ENCODE measurements around the gene CCDC92B.
"Not testable (repeated sequence)": the region's sequence is repeated elsewhere in the genome, so short reads cannot be mapped to it uniquely, and the experiment has no call there.

CCDC92B gene

GRCh38 chr17:2691069-2691871 lies 58.2 kb downstream of the CCDC92B start:
- DNase-seq (ENCODE audit: insufficient read length, low spot score) (no peak), FAIRE-seq (no peak)

GRCh38 chr17:2690165-2691068 lies 59.0 kb downstream of the CCDC92B start:
- no peak for DNase-seq (ENCODE audit: insufficient read length, low spot score)
- FAIRE-seq, result no peak

- no peak for DNase-seq (ENCODE audit: insufficient read length, low spot score)
- FAIRE-seq, result no peak
Observed at GRCh38 chr17:2689411-2690164, 59.9 kb downstream of the CCDC92B start.

DNA sequence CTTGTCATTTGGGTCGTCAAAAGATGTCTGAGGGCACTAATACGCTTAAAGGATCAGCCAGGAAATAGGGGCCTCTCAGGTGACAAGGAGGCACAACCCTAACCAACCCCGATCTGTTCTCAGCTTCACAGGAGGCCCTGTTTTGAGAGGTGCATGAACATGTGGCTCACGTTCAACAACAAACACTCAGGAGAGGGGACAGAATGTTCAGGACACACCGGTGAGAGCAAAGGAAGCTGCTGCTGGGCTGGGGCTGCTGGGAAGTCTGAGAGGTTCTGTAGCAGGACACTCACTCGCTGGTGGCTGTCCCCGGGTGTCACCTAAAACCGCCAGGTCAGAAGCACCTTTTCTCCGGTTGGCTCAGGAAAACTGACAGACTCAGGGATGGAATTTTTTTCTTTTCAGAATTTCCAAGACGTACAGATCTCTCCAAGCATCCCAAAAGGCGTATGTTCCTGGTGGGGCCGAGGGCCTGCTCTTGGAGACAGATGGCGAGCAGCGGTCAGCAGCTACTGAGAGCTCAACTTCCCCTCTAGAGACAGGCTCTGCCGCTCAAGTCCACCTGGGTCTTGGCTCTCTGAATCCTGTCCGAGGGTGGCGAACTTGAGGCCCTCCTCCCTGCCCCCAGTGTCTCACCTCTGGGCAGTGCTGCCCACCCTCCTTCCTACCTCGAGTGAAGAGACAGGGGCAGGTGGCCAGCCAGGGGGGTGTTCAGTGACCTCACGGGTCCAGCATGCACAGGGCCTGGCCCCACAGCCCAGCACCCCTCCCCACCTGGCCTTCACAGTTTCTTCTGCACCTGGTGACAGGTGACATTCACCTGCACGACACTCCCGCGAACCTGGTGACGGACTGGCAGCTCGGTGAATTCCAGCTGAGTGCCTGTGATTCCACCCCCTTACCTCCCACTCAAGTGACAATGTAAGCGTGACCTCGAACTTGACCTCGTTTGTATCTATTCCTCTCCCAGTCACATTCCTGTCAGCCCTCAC lies 60.8 kb downstream of the CCDC92B start:
- FAIRE-seq, result no peak
- no peak for DNase-seq (ENCODE audit: insufficient read length, low spot score)

- DNase-seq (ENCODE audit: insufficient read length, low spot score) (no peak), FAIRE-seq (no peak)
Observed at GRCh38 chr17:2687074-2687418, 62.4 kb downstream of the CCDC92B start.

- FAIRE-seq, result no peak
Observed at GRCh38 chr17:2685696-2686095, 63.8 kb downstream of the CCDC92B start.

DNA sequence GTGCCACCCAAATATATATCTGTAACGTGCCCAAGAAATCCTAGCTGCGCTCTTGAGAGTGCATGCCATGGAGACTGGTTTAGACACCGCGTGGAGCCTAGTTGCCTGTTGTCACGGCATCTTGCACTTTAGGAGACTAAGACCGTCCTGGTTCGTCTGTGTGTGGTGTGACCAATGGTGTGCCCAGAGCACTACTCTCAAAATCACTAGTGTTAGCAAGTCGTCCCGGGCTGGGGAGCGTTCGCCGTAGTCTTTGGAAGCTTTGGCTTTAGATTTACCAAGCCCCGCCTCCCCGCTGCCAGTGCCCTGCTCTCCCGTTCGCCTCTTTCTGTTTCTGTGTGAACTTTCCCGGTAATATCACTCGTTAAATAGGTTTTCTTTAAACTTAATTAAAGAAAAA lies 64.9 kb downstream of the CCDC92B start:
- DNase-seq (ENCODE audit: insufficient read length, low spot score), result no peak
- FAIRE-seq, result no peak

More at GRCh38 chr17:2685696-2686095, 63.8 kb downstream of the CCDC92B start:
- no peak for DNase-seq (ENCODE audit: insufficient read length, low spot score)

GRCh38 chr17:2683912-2684311 lies 65.5 kb downstream of the CCDC92B start:
- DNase-seq (ENCODE audit: insufficient read length, low spot score) (no peak), FAIRE-seq (no peak)

- DNase-seq (ENCODE audit: insufficient read length, low spot score), result no peak
- no peak for FAIRE-seq
Observed at GRCh38 chr17:2682176-2682938, 67.1 kb downstream of the CCDC92B start.

GRCh38 chr17:2681650-2682049 lies 67.8 kb downstream of the CCDC92B start:
- DNase-seq (ENCODE audit: insufficient read length, low spot score) (no peak), FAIRE-seq (no peak)

- no peak for DNase-seq (ENCODE audit: insufficient read length, low spot score)
- FAIRE-seq, result peak; percentile 4
Observed at GRCh38 chr17:2680961-2681360, 68.5 kb downstream of the CCDC92B start.

GRCh38 chr17:2679247-2679646 lies 70.2 kb downstream of the CCDC92B start:
- DNase-seq (ENCODE audit: insufficient read length, low spot score), result not testable (repeated sequence)
- FAIRE-seq, result peak; percentile 40
